Stomach (tissue), 4 donors: ENCODE measurements around the gene TCHP.
"Not testable (repeated sequence)": the region's sequence is repeated elsewhere in the genome, so short reads cannot be mapped to it uniquely, and the experiment has no call there.

Experiments
- CTCF ChIP-seq, 7 experiments: fragments of 450-650 bp in 4 of 7; fragments of 200-600 bp in 3 of 7; sonication (generic) in 3 of 7; IDR thresholded peaks; one replicate each; pipeline ENCODE4 v1.5.1; 2016 to 2019; ENCODE audit warnings: antibody characterized with exemption in 7 of 7, control low read depth in 2 of 7, mild to moderate bottlenecking in 1 of 7
- EP300 ChIP-seq: sonication (generic); formaldehyde crosslinking; IDR thresholded peaks from one replicate; pipeline ENCODE4 v1.6.1; 2017; ENCODE audit warnings: antibody characterized with exemption
- POLR2A ChIP-seq, 4 donors: fragments of 450-650 bp; IDR thresholded peaks; one replicate each; pipeline ENCODE4 v1.6.1; 2016; ENCODE audit warnings: antibody characterized with exemption in 4 of 4, control low read depth in 2 of 4, mild to moderate bottlenecking in 1 of 4, moderate library complexity in 1 of 4
- POLR2AphosphoS5 ChIP-seq, 3 donors: sonication (generic); formaldehyde crosslinking; IDR thresholded peaks; one replicate each; pipeline ENCODE4 v1.6.1; 2016; ENCODE audit warnings: antibody characterized with exemption in 3 of 3

GRCh38 chr12:109862491-109862890 lies 37.6 kb upstream of the TCHP start:
- TF ChIP-seq CTCF (IDR thresholded peaks at IDR 0.05); POLR2A (IDR thresholded peaks at IDR 0.05); POLR2AphosphoS5 (IDR thresholded peaks at IDR 0.05); EP300: not testable (repeated sequence)
